ENCODE measurements around the gene SLC1A3.

GRCh38 chr5:36646100-36646499, 39.7 kb downstream of the SLC1A3 start:
- TF ChIP-seq RARB (CRISPR knock-in tag; IDR thresholded peaks at IDR 0.05): no peak
- TF ChIP-seq SNAI2 (CRISPR knock-in tag; IDR thresholded peaks at IDR 0.05): no peak
- no peak for TF ChIP-seq OSR1 (CRISPR knock-in tag; IDR thresholded peaks at IDR 0.05)
- no peak for TF ChIP-seq PPARA (CRISPR knock-in tag; IDR thresholded peaks at IDR 0.05; ENCODE audit: borderline replicate concordance)
- no peak for TF ChIP-seq PATZ1 (CRISPR knock-in tag; IDR thresholded peaks at IDR 0.05; ENCODE audit: borderline replicate concordance)
- TF ChIP-seq ZFP3 (CRISPR knock-in tag; IDR thresholded peaks at IDR 0.05): no peak
- no peak for TF ChIP-seq CREB5 (CRISPR knock-in tag; IDR thresholded peaks at IDR 0.05; ENCODE audit: low read depth)
- TF ChIP-seq ISL1 (CRISPR knock-in tag; IDR thresholded peaks at IDR 0.05): no peak
- TF ChIP-seq, protein P1, sequence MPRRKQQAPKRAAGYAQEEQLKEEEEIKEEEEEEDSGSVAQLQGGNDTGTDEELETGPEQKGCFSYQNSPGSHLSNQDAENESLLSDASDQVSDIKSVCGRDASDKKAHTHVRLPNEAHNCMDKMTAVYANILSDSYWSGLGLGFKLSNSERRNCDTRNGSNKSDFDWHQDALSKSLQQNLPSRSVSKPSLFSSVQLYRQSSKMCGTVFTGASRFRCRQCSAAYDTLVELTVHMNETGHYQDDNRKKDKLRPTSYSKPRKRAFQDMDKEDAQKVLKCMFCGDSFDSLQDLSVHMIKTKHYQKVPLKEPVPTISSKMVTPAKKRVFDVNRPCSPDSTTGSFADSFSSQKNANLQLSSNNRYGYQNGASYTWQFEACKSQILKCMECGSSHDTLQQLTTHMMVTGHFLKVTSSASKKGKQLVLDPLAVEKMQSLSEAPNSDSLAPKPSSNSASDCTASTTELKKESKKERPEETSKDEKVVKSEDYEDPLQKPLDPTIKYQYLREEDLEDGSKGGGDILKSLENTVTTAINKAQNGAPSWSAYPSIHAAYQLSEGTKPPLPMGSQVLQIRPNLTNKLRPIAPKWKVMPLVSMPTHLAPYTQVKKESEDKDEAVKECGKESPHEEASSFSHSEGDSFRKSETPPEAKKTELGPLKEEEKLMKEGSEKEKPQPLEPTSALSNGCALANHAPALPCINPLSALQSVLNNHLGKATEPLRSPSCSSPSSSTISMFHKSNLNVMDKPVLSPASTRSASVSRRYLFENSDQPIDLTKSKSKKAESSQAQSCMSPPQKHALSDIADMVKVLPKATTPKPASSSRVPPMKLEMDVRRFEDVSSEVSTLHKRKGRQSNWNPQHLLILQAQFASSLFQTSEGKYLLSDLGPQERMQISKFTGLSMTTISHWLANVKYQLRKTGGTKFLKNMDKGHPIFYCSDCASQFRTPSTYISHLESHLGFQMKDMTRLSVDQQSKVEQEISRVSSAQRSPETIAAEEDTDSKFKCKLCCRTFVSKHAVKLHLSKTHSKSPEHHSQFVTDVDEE (CRISPR knock-in tag; IDR thresholded peaks at IDR 0.05): no peak
- TF ChIP-seq ZFP30 (CRISPR knock-in tag; IDR thresholded peaks at IDR 0.05): no peak

Measured in SK-N-SH treated with all-trans-retinoic acid at 6 μM for 48 hours (cell line).